GM23338 (cell line): ENCODE results near the gene TGDS.

Experiments
- CREB1 ChIP-seq: fragments of 250-450 bp; sonication (Bioruptor Pico); IDR thresholded peaks from 2 replicates; pipeline ENCODE4 v1.5.0; 2020; ENCODE audit warnings: low read depth, mild to moderate bottlenecking, moderate library complexity
- CTCF ChIP-seq, 2 experiments: fragments of 200-600 bp in 1 of 2; sonication (generic) in 1 of 2; conservative IDR thresholded peaks; 2 replicates each; pipeline versions ENCODE4 v1.5.1 to v1.6.1; 2016 to 2017; ENCODE audit warnings: antibody characterized with exemption in 2 of 2, low read depth in 2 of 2, mild to moderate bottlenecking in 2 of 2, moderate library complexity in 1 of 2
- EZH2 ChIP-seq: fragments of 200-600 bp; sonication (generic); IDR thresholded peaks from one replicate; pipeline ENCODE4 v1.8.0; 2017; ENCODE audit warnings: antibody characterized with exemption, mild to moderate bottlenecking, low read depth; ENCODE audit not compliant: unreplicated experiment
- EZH2phosphoT487 ChIP-seq: fragments of 200-600 bp; sonication (generic); IDR thresholded peaks from one replicate; pipeline ENCODE4 v1.8.1; 2018; ENCODE audit warnings: antibody characterized with exemption; ENCODE audit not compliant: unreplicated experiment
- REST ChIP-seq: IDR thresholded peaks from one replicate; pipeline ENCODE4 v1.6.1; 2018; ENCODE audit warnings: antibody characterized with exemption; ENCODE audit not compliant: unreplicated experiment

GRCh38 chr13:94535231-94535630 is 60.7 kb downstream of the TGDS start:
- TF ChIP-seq CTCF (conservative IDR thresholded peaks at IDR 0.05; ENCODE audit: low read depth in 2 of 2): no peak
- no peak for TF ChIP-seq REST
- TF ChIP-seq EZH2phosphoT487: no peak
- TF ChIP-seq CREB1 (CRISPR knock-in tag): no peak
- TF ChIP-seq EZH2: no peak
